TTC549 (cell line): ENCODE measurements around the gene CACNA2D4.

Source experiments
- FAIRE-seq: peaks from 2 replicates; lab custom pipeline; 2012; peaks lifted over from hg19 to GRCh38; lab: Jason Lieb, UNC

CACNA2D4 gene

GRCh38 chr12:1812650-1813302 is 105.7 kb downstream of the CACNA2D4 start:
- no peak for FAIRE-seq

DNA sequence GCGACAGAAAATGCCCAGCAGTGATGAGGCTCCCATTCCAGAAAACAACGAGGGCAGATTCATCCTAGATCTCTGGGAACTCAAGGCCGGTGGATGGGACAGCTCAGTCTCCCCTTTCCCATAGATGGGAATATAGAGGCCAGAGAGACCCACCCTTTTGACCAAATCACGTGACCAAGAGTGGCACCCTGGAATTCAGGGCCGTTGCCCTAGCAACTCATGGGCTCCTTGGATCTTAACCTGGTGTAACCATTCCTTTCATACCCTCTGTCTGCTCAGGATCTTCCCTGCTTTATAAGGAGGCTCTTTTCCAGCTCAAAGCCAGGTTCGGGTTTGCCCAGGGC is 106.5 kb downstream of the CACNA2D4 start:
- no peak for FAIRE-seq

- FAIRE-seq = no peak
Measured at GRCh38 chr12:1811281-1811947, 107.0 kb downstream of the CACNA2D4 start.

GRCh38 chr12:1810931-1811280 is 107.5 kb downstream of the CACNA2D4 start:
- no peak for FAIRE-seq

- no peak for FAIRE-seq
Measured at GRCh38 chr12:1810201-1810930, 108.1 kb downstream of the CACNA2D4 start.

DNA sequence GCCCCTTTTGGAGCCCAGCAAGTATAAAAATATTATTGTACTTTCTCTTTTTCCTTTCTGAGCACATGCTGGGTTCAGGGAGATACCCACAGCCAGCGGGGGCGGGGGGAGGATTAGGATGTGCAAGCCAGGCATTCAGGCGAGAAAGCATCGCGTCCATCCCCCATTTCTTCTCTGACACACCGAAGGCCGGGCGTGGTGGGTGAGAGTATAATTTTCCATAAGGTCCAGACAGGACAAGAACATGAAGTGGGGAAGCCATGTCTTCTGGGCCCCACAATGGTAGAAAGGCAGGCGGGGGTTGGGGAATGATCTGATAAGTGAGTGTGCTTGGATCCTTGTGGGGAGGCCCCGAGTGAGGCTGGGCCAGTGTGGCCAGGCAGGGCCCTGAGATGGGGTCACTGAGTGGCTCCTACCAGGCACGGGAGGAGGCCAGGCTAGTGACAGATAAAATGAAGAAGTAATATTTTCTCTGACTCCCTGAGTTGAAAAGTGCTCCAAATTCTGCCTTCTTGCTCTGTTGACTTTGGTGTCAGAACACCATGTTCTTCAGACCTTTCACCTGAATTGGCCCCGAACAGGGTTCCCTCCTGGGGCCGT is 108.8 kb downstream of the CACNA2D4 start:
- FAIRE-seq = no peak

DNA sequence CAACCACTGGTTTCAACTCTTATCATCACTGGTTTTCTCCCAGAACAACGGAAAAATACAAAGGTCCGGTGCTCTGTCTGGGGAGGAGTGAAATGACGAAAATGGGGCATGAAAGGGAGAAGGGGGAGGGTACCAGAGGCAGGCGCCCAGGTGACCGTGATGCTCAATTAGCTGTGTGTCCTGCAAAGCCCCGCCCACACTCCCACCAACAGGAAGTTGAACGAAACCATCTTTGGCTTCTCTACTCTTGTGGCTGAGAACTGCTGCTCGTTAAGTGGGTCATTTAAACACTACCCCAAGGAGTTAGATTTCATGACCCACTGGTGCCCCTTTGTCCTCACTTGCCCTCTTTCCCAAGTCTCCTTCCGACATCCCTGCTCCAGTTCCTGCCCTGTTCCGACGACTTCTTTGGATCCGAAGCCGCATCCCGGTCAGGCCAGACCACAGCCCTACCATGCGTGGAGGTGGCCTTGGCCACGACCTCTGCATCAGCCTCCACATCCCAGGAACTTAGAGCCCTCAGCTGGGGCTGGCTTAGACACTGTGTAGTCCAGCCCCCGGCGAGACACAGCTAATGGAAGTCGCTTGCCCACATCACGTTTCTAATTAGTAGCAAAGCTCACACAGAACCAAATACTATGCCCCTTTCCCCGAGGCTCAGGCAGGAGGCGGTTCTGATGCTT is 109.5 kb downstream of the CACNA2D4 start:
- no peak for FAIRE-seq

- FAIRE-seq = no peak
Measured at GRCh38 chr12:1808036-1808797, 110.2 kb downstream of the CACNA2D4 start.

GRCh38 chr12:1807087-1807860 is 111.2 kb downstream of the CACNA2D4 start:
- FAIRE-seq = no peak

- FAIRE-seq = no peak
Measured at GRCh38 chr12:1806301-1807086, 112.0 kb downstream of the CACNA2D4 start.

DNA sequence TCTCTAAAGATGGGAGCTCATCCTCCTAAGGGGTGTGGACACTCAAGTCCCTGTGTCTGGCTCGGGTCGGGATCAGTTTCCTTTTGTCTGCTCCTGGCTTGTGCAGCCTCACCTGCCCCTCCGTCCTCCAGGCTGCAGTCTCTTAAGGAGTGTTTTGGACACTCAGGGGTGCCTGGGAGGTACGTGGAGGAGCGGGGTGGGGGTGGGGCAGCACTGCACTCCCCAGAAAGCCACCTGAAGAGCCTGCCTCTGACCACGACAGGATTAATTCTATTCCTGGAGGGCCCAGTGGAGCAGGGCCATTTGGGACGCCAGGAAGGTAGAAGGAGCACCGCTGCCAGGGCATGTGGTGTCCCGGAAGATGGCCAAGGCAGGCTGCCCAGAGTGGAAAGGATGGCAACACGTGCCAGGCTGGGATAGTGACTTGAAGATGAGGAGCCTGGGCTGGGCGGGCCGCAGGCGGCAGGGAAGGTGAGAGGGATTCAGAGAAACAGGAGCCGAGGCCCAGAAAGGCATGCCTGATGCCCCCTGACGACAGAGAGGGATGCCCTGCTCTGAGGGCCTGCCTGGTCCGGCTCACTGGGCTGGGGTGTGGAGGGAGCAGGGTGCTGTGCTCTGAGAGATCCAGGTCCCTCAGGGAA is 112.9 kb downstream of the CACNA2D4 start:
- FAIRE-seq = no peak

GRCh38 chr12:1804545-1805332 is 113.7 kb downstream of the CACNA2D4 start:
- peak; percentile 59 for FAIRE-seq

DNA sequence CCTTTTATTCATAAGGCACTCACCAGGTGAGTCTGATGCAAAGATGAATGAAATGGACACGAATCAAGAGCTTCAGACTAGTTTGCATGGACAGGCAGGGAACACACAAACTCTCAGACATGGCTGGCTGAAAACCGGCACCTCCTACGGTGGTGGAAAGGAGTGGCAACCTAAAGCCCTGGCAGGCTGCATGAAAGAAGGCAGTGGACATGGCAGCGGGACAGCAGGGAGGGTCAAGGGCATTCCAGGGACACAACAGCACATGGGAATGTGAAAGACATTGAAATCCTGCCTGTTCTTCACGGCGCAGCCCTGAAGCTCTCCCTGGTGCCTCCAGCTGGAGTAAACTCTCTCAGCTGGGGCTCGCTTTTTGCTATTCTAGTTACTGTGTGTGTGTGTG is 114.7 kb downstream of the CACNA2D4 start:
- FAIRE-seq = no peak

DNA sequence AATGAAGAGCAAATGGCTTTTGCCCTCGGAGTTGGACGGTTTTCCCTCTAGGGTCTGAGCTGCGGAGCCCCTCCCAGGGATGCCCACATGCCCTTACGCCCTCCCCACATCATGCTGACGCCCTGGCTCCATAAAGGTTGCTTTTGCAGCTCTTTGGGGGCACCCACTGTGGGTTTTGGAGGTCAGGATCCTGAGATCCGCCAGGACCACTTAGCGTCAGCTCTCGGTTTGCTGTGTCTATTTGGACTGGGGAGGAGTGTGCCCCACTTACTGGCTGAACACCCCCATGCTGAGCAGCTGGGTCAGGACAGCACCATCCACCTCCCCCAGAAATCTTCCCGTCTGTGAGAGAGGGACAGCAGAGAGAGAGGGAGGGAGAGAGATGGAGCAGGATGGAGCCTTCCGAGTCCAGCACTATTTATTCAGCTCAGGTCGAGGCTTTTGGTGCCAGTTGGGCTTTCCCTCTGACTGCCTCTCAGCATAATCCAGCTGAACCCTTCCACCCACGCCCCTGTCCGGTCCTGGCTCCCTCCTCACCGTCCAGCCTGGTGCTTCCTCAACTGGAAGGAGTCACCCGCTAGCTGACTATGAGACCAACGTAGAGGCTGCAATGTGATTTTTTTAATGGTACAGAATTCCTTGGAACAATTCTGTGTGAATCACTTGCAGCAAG is 117.0 kb downstream of the CACNA2D4 start:
- no peak for FAIRE-seq

DNA sequence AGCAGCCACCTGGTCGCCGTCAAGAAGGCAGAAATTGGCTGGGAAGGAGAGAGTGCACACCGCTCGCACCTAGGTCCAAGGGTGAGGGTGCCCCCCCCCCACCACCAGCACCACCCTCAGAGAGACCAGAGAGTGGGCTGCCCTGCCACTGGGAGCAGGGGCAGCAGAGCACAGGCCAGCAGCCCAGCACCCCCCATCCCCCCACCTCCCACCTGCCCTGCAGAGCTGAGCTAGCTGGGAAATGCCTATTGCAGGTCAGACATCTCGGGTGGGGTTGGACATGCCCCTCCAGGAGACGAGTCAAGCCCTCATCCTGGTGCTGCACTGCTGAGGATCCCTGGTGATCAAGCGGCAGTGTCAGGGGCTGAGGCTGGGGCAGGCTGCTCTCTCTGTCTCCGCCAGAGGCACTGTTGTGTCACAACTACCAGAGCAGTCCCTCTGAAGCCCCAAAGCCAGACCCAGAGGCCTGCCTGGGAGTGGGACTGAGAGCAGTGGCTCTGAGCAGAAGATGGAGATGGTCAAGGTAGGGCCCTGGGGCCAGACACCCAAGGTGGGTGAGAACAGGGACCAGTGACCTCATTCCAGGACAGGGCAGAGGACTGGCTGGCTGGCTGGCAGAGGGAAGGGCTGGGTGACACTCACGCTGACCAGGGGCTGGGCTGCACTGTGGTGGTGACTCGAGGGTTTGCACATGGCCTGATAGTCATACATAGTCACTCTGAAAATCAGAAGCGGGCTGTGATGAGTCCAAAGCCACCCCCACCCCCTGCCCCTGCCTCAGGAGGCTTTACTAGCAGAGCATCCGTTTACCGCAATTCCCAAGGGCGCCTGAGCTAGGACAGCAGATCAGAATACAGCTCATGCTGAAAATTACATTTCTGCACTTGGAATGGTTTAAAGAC is 117.8 kb downstream of the CACNA2D4 start:
- no peak for FAIRE-seq

DNA sequence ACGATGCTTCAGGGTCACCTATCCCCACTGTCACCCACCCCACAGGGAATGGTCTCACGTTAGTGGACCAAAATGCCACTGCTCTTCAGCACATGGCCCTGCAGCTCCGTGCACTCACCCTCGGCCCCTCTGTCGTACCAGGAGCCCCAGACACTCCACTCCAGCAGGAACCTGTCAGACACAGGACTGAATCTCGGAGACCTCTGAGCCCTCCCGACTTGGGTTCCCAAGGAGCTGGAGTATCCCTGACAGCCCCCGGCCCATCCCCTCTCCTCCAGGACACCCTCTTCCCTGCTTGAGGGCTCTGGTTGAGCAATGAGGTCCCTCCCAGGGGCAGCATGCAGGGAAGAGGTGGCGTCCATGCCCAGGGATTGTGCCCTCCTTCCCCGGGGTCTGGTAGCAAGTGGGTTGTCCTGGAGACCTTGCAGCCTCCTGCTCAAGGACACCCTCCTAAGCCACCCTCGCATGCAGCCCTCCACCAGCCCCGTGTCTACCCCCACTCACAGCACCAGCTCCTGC is 118.5 kb downstream of the CACNA2D4 start:
- no peak for FAIRE-seq
